Umbilical cord (tissue), 2 donors: ENCODE measurements around the gene FAM47B. TPM values are rescaled to one million over a fixed set of nuclear protein-coding genes. Genes with fewer than 3 reads are reported as not detected.
A peak's percentile ranks its signal among the peaks of the same experiment; 100 is the strongest.

Experiments used
- DNase-seq: peaks from one replicate; pipeline ENCODE4 v3.0.0-alpha.2; 2015; ENCODE audit warnings: low spot score
- total RNA-seq: library from RNA; depleted of rRNA; stranded (reverse); fragments of >200 nt; gene quantifications from one replicate; pipeline ENCODE4 v1.2.3, GENCODE V29; 2014; ENCODE audit warnings: low replicate concordance; ENCODE audit not compliant: insufficient read depth

FAM47B gene
- total RNA-seq = not detected

- DNase-seq = no peak
Observed at GRCh38 chrX:34942496-34942895, at the start of gene FAM47B. Gene FAM47B, plus strand, starts transcription at chrX:34942796. Its CDS starts 36 bp downstream, at chrX:34942832.

GRCh38 chrX:34893741-34894140 is 48.9 kb upstream of the FAM47B start:
- no peak for DNase-seq

- no peak for DNase-seq
Observed at GRCh38 chrX:34900691-34901090, 41.9 kb upstream of the FAM47B start.

- no peak for DNase-seq
Observed at GRCh38 chrX:34901761-34902160, 40.8 kb upstream of the FAM47B start.

- DNase-seq = no peak
Observed at GRCh38 chrX:34903316-34903715, 39.3 kb upstream of the FAM47B start.

GRCh38 chrX:34909151-34909550 is 33.4 kb upstream of the FAM47B start:
- DNase-seq = no peak

- no peak for DNase-seq
Observed at GRCh38 chrX:34915463-34916225, 27.0 kb upstream of the FAM47B start.

GRCh38 chrX:34917146-34917545 is 25.4 kb upstream of the FAM47B start:
- DNase-seq = no peak

GRCh38 chrX:34918091-34918736 is 24.4 kb upstream of the FAM47B start:
- DNase-seq = no peak

- peak; percentile 16 for DNase-seq
Observed at GRCh38 chrX:34918856-34919255, 23.7 kb upstream of the FAM47B start.

GRCh38 chrX:34927866-34928265 is 14.7 kb upstream of the FAM47B start:
- no peak for DNase-seq

GRCh38 chrX:34943235-34943634 is 639 bp downstream of the FAM47B start:
- DNase-seq = no peak

GRCh38 chrX:34956916-34957315 is 14.3 kb downstream of the FAM47B start:
- DNase-seq = peak; percentile 8

- no peak for DNase-seq
Observed at GRCh38 chrX:34961662-34962061, 19.1 kb downstream of the FAM47B start.

GRCh38 chrX:34972206-34972605 is 29.6 kb downstream of the FAM47B start:
- DNase-seq = no peak

- DNase-seq = no peak
Observed at GRCh38 chrX:34978171-34978570, 35.6 kb downstream of the FAM47B start.

- DNase-seq = no peak
Observed at GRCh38 chrX:34987646-34988045, 45.0 kb downstream of the FAM47B start.
